Lung (tissue), 12 donors: ENCODE measurements around the gene FASN. TPM values are rescaled to one million over a fixed set of nuclear protein-coding genes. Genes with fewer than 3 reads are reported as not detected.

Experiments used
- ATAC-seq: fragments of 200-7000 bp; cut with Tn5 transposase; one replicate; pipeline ENCODE4 v1.9.1; 2020; ENCODE audit warnings: moderate number of reproducible peaks; ENCODE audit not compliant: insufficient read depth, low FRiP score
- DNase-seq, 3 donors: peaks; one replicate each; pipeline ENCODE4 v3.0.0-alpha.2; 2013 to 2017
- H3K27ac ChIP-seq, 2 donors: one replicate each; pipeline ENCODE4 v1.5.1; 2013; ENCODE audit warnings: mild to moderate bottlenecking in 2 of 2, moderate library complexity in 2 of 2, control low read depth in 1 of 2, inconsistent platforms in 1 of 2, low read depth in 1 of 2, low read length in 1 of 2
- H3K27me3 ChIP-seq, 3 donors: one replicate each; pipeline ENCODE4 v1.5.1; 2013; ENCODE audit warnings: low read length in 2 of 3; ENCODE audit not compliant: control insufficient read depth in 3 of 3, insufficient read depth in 3 of 3
- H3K36me3 ChIP-seq, 4 donors: one replicate each; pipeline ENCODE4 v1.5.1; 2013; ENCODE audit warnings: low read length in 4 of 4, mild to moderate bottlenecking in 1 of 4, moderate library complexity in 1 of 4; ENCODE audit not compliant: control insufficient read depth in 4 of 4, insufficient read depth in 4 of 4
- H3K4me1 ChIP-seq, 5 donors: one replicate each; pipeline ENCODE4 v1.5.1; 2013; ENCODE audit warnings: low read length in 5 of 5, mild to moderate bottlenecking in 2 of 5, moderate library complexity in 1 of 5; ENCODE audit not compliant: control insufficient read depth in 5 of 5, insufficient read depth in 5 of 5
- H3K4me3 ChIP-seq: one replicate; pipeline ENCODE4 v1.5.1; 2013; ENCODE audit warnings: mild to moderate bottlenecking, control low read depth, moderate library complexity
- H3K9ac ChIP-seq, 2 donors: one replicate each; pipeline ENCODE4 v1.5.1; 2013; ENCODE audit warnings: low read length in 2 of 2, control low read depth in 1 of 2; ENCODE audit not compliant: insufficient read depth in 1 of 2
- H3K9me3 ChIP-seq, 4 donors: one replicate each; pipeline ENCODE4 v1.5.1; 2013; ENCODE audit warnings: low read length in 3 of 4, mild to moderate bottlenecking in 1 of 4, moderate library complexity in 1 of 4; ENCODE audit not compliant: control insufficient read depth in 4 of 4, insufficient read depth in 3 of 4
- WGBS, 2 donors: extraction: QIAGEN DNeasy Blood & Tissue Kit; methylation state at CpG; one replicate each; pipeline ENCODE4 v1.1.7; 2013; 5-methylcytosine and 5-hydroxymethylcytosine counted together
- polyA plus RNA-seq, 2 donors: library from polyadenylated mRNA; stranded (reverse); fragments of 200-250 nt; gene quantifications; one replicate each; pipeline ENCODE4 v1.2.1, GENCODE V29; 2013
- total RNA-seq, 2 donors: library from RNA; depleted of rRNA in 1 of 2; stranded (reverse); fragments of >200 nt in 1 of 2; gene quantifications; one replicate each; pipeline ENCODE4 v1.2.1, GENCODE V29; 2014 to 2021
- TF ChIP-seq, protein P1 (sequence below): IDR thresholded peaks from 2 replicates; pipeline ENCODE4 v1.5.1; 2012; ENCODE audit warnings: mild to moderate bottlenecking; ENCODE audit errors: control extremely low read depth, extremely low read depth
- donor health status: control.
- donor health status: control.
- donor health status: Bipolar disorder and iron deficiency.
- donor health status: healthy.
- donor health status: DM: yes; HTN: yes; CAD: no.

Gene FASN
- total and polyA plus RNA-seq, 4 donors = 46.2 to 604 (median 212) TPM

DNA sequence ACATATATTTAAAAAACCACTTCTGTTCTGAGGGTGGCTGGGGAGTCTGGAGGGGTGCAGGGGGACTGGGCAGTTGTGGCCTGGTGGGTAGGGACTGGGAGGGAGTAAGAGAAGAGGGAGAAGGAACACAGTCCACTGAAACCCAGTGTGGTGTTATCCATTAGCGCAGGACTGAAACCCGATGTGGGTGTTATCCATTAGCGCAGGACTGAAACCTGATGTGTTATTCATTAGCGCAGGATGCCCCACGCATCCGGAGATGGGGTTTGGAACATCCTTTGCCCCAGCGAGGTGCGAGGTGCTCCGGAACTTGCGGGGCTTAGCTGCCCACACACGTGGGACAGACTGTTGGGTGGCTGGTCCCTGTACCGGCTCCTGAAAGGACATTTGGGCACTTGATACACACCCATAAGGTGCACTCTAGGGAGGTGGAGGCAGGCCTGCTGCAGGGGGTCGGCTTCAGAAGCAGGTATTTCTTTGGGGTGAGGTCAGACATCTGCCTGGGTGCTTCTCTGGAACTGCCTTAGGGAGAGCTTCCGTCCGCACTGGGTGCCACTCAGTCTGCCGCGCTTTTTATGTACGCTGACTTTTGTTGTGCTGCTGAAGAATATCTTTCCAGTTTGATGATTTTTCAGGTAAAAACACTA lies 20.3 kb upstream of the FASN start:
- Histone ChIP-seq H3K27ac (peak overlapping the region in 1 of 2 donors; percentile 88), H3K36me3 (peaks cover 0 to 4% (median 0%) of the 10 kb centered on the region in 4 donors), H3K4me3 (no peak overlapping the region), H3K9me3 (no peaks in the 10 kb centered on the region), H3K27me3 (no peaks in the 10 kb centered on the region), H3K9ac (peak overlapping the region in 1 of 2 donors; percentile 32), H3K4me1 (peaks cover 0 to 26% (median 4%) of the 10 kb centered on the region in 5 donors)
- DNase-seq (no peak), ATAC-seq (no peak)
- 71 to 91% methylated on average over 18 of the region's 18 CpGs for WGBS, 2 donors
- TF ChIP-seq, protein P1, sequence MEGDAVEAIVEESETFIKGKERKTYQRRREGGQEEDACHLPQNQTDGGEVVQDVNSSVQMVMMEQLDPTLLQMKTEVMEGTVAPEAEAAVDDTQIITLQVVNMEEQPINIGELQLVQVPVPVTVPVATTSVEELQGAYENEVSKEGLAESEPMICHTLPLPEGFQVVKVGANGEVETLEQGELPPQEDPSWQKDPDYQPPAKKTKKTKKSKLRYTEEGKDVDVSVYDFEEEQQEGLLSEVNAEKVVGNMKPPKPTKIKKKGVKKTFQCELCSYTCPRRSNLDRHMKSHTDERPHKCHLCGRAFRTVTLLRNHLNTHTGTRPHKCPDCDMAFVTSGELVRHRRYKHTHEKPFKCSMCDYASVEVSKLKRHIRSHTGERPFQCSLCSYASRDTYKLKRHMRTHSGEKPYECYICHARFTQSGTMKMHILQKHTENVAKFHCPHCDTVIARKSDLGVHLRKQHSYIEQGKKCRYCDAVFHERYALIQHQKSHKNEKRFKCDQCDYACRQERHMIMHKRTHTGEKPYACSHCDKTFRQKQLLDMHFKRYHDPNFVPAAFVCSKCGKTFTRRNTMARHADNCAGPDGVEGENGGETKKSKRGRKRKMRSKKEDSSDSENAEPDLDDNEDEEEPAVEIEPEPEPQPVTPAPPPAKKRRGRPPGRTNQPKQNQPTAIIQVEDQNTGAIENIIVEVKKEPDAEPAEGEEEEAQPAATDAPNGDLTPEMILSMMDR = no peak

DNA sequence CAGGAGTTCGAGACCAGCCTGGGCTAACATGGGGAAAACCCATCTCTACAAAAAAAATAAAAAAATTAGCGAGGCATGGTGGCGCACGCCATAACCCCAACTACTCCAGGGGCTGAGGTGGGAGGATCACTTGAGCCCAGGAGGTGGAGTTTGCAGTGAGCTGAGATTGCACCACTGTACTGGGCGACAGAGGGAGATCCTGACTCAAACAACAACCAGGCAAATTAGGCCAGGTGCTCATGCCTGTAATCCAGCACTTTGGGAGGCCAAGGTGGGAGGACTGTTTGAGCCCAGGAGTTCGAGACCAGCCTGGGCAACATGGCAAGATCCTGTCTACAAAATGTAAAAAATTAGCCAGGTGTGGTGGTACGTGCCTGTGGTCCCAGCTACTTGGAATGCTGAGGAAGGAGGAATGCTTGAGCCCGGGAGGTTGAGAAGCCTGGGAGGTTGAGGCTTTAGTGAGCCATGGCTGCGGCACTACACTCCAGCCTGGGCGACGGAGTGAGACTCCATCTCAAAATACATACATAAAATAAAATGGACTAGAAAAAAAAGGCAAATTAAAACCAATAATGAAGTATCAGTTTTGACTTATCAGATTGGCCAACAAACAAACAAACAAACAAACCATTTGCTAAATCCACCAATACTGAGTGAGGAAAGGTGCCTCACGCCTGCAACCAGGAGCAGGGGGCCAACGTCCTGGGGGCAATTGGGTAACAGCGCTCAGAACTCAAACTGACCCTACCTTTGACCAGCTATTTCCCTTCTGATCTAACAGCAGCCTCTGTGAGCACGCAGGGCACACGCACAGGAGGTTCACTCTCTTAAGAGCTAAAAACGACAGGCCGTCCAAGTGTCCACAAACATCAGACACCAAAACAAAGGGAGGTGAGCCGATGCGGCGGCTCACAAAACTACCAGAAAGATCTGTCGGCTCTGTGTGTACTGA lies 19.4 kb upstream of the FASN start:
- Histone ChIP-seq H3K4me1 (peaks cover 0 to 26% (median 4%) of the 10 kb centered on the region in 5 donors), H3K27ac (peak overlapping the region in 1 of 2 donors; percentile 17), H3K9me3 (no peaks in the 10 kb centered on the region), H3K36me3 (peaks cover 0 to 5% (median 0%) of the 10 kb centered on the region in 4 donors), H3K4me3 (no peak overlapping the region), H3K9ac (no peak overlapping the region), H3K27me3 (no peaks in the 10 kb centered on the region)
- TF ChIP-seq, protein P1 = no peak
- no peak for ATAC-seq
- 79 to 85% methylated on average over 22 of the region's 22 CpGs for WGBS, 2 donors
- no peak for DNase-seq

DNA sequence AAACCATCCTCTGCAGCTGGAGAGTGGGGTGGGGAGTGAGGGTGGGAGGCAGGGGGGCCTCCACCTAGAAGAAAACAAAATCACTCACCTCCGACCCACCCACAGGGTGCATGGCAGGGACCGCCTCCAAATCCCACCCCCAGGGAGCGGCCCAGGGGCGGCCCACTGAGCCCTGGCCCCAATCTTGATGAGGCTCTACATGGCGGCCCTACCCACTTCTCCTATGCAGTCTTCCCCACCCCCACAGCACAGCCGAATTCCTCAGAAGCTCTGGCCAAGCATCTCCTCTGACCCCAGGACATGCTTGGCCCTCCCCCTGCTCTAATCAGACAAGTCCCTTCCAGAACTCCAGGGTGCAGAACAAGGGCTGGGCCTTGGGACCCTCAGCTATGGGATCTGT lies 18.2 kb upstream of the FASN start:
- Histone ChIP-seq H3K4me3 (no peak overlapping the region), H3K36me3 (peaks cover 0 to 2% (median 0%) of the 10 kb centered on the region in 4 donors), H3K27me3 (no peaks in the 10 kb centered on the region), H3K4me1 (peaks cover 0 to 26% (median 4%) of the 10 kb centered on the region in 5 donors), H3K9ac (no peak overlapping the region), H3K27ac (no peak overlapping the region), H3K9me3 (no peaks in the 10 kb centered on the region)
- WGBS, 2 donors = 82 to 85% methylated on average over 6 of the region's 6 CpGs
- TF ChIP-seq, protein P1 = no peak
- ATAC-seq = no peak
- no peak for DNase-seq
